GM06990 (cell line): ENCODE data around the gene NCAPD2.

ENCODE experiments used
- DNase-seq: peaks from one replicate; pipeline ENCODE4 v3.0.0-alpha.2; 2011; ENCODE audit not compliant: insufficient read length; ENCODE audit errors: extremely low read depth
- H3K27me3 ChIP-seq: replicated peaks from 2 replicates; pipeline ENCODE4 v1.6.0; 2011; ENCODE audit warnings: low read length; ENCODE audit not compliant: control insufficient read depth, insufficient read depth
- H3K36me3 ChIP-seq: 2 replicates; pipeline ENCODE4 v1.5.1; 2011; ENCODE audit warnings: low read length; ENCODE audit not compliant: control insufficient read depth, insufficient read depth
- H3K4me3 ChIP-seq: replicated peaks from 2 replicates; pipeline ENCODE4 v1.5.1; 2011; ENCODE audit warnings: low read depth, mild to moderate bottlenecking, control low read depth, low read length
- TF ChIP-seq, protein P1 (sequence below): IDR thresholded peaks from 2 replicates; pipeline ENCODE4 v1.5.1; 2011; ENCODE audit warnings: low read length, control low read depth, mild to moderate bottlenecking, inconsistent platforms; ENCODE audit not compliant: insufficient read depth, poor library complexity, severe bottlenecking

Gene NCAPD2

DNA sequence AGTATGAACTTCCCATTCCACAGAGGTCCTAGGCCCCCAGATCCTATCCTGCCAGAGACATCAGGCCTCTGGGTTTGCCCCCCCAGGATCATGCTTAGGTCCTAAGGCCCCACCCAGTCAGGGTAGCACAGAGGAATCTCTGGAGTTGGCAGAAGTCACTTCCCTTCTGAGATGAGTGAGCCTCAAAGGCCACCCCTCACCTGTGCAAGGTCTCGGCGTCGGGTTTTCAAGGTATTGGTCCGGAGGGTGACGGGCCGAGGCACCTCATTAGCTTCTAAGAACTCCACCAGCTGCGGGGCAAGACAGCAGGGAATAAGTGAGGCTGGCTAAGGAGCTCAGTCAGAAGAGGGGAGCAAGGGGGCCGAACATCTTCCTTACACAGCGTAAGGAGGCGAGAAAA lies 69.0 kb downstream of the NCAPD2 start:
- Histone ChIP-seq H3K27me3 (no peaks in the 10 kb centered on the region), H3K4me3 (no peak overlapping the region), H3K36me3 (peaks cover 44% of the 10 kb centered on the region)
- TF ChIP-seq, protein P1, sequence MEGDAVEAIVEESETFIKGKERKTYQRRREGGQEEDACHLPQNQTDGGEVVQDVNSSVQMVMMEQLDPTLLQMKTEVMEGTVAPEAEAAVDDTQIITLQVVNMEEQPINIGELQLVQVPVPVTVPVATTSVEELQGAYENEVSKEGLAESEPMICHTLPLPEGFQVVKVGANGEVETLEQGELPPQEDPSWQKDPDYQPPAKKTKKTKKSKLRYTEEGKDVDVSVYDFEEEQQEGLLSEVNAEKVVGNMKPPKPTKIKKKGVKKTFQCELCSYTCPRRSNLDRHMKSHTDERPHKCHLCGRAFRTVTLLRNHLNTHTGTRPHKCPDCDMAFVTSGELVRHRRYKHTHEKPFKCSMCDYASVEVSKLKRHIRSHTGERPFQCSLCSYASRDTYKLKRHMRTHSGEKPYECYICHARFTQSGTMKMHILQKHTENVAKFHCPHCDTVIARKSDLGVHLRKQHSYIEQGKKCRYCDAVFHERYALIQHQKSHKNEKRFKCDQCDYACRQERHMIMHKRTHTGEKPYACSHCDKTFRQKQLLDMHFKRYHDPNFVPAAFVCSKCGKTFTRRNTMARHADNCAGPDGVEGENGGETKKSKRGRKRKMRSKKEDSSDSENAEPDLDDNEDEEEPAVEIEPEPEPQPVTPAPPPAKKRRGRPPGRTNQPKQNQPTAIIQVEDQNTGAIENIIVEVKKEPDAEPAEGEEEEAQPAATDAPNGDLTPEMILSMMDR = no peak
- DNase-seq = no peak

- Histone ChIP-seq H3K27me3 (no peaks in the 10 kb centered on the region), H3K4me3 (no peak overlapping the region), H3K36me3 (peaks cover 44% of the 10 kb centered on the region)
- DNase-seq = no peak
- TF ChIP-seq, protein P1 = peak; percentile 88
Measured at GRCh38 chr12:6563448-6564050, 69.6 kb downstream of the NCAPD2 start.

DNA sequence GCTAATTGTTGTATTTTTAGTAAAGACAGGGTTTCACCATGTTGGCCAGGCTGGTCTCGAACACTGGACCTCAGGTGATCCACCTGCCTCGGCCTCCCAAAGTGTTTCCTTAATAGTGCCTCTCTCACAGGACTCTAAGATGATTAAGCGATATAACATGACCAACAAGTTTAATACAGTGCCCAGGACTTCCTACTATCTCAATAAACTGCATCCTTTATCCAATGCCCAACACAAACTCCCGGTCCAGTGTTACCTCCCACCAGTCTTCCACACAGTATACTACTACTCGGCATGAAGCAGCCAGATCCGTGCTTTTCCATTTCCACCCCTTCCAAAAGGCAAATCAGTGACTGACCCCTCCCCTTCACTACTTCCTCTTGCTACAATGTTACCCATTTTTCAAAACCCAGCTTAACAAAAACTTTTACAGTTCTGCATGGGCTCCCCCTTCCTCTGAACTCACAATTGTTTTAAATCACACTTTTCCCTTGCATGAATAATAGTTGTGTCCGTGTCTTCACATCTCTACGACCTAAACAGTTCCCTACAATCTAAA lies 73.3 kb downstream of the NCAPD2 start:
- TF ChIP-seq, protein P1 = no peak
- H3K36me3 ChIP-seq = peaks cover 31% of the 10 kb centered on the region

DNA sequence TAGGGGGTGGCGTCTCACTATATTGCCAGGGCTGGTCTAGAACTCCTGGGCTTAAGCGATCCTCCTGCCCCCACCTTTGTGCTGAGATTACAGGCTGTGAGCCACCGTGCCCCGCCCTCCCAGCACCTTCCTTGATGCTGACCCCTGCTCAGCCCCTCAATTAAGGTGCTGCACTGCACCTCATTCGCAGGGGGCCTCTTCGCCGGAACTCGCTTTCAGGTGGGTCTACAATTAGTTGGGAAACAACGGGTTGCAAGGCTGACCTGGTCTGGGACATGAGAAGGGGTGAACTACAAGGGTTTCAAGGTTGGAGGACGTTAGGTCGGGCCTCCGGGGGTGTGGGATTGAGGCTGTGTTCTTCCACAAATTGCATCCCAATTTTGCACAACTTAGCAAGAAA lies 75.4 kb downstream of the NCAPD2 start:
- Histone ChIP-seq H3K4me3 (no peak overlapping the region), H3K36me3 (peaks cover 22% of the 10 kb centered on the region), H3K27me3 (no peaks in the 10 kb centered on the region)
- TF ChIP-seq, protein P1 = no peak
- no peak for DNase-seq

More for the DNA sequence above, 73.3 kb downstream of the NCAPD2 start:
- no peak for DNase-seq
- H3K4me3 ChIP-seq = peak overlapping the region; percentile 93
- no peaks in the 10 kb centered on the region for H3K27me3 ChIP-seq

GRCh38 chr12:6569786-6570185 lies 75.9 kb downstream of the NCAPD2 start:
- TF ChIP-seq, protein P1 = no peak
- peaks cover 24% of the 10 kb centered on the region for H3K36me3 ChIP-seq
- no peak for DNase-seq
- H3K4me3 ChIP-seq = no peak overlapping the region
- no peaks in the 10 kb centered on the region for H3K27me3 ChIP-seq
